HepG2 (cell line): Measurements from ENCODE around the gene LURAP1L. TPM values are rescaled to one million over a fixed set of nuclear protein-coding genes. Genes with fewer than 3 reads are reported as not detected.

Experiments
- ATAC-seq: fragments of 200-7000 bp; cut with Tn5 transposase; 3 replicates; pipeline ENCODE4 v1.9.1; 2020; ENCODE audit warnings: mild to moderate bottlenecking, moderate library complexity
- BruUV-seq: library from RNA; stranded (reverse); fragments of 400-500 nt; replicated peaks from 2 replicates; lab custom pipeline; 2021; lab: Mats Ljungman, UMichigan
- CTCF ChIA-PET: fragments of 300-600 bp; formaldehyde crosslinking; extraction: SDS; loops from one replicate; lab custom pipeline; 2021; ENCODE audit warnings: low total read pairs, inconsistent platforms, low intra/inter-chr PET ratio; lab: Yijun Ruan, JAX
- POLR2A ChIA-PET: fragments of 350-600 bp; sonication (Branson Sonifier 250); formaldehyde crosslinking; loops from one replicate; lab custom pipeline; 2020; ENCODE audit warnings: antibody characterized with exemption, inconsistent platforms; lab: Yijun Ruan, JAX
- DNase-seq: peaks from one replicate; pipeline ENCODE4 v3.0.0-alpha.2; 2015; ENCODE audit warnings: low spot score
- FAIRE-seq: peaks from 3 replicates; lab custom pipeline; 2011; peaks lifted over from hg19 to GRCh38; lab: Jason Lieb, UNC
- H2AFZ ChIP-seq: one replicate; pipeline ENCODE4 v1.6.1; 2011; ENCODE audit warnings: low read length, inconsistent platforms
- H3K27ac ChIP-seq: fragments of 300-600 bp; 3 replicates; pipeline ENCODE4 v1.8.0; 2011; ENCODE audit warnings: mixed run types, mild to moderate bottlenecking, mixed read lengths, low read length, inconsistent platforms; ENCODE audit not compliant: insufficient read depth; ENCODE audit errors: extremely low read length
- H3K27me3 ChIP-seq, 2 experiments: fragments of 200-600 bp in 1 of 2; 2 replicates in 1 of 2; 3 replicates in 1 of 2; pipeline versions ENCODE4 v1.6.0 to v1.8.0; 2011; ENCODE audit warnings: low read length in 2 of 2, mild to moderate bottlenecking in 2 of 2, moderate library complexity in 2 of 2, inconsistent platforms in 1 of 2; ENCODE audit not compliant: insufficient read depth in 2 of 2, control insufficient read depth in 1 of 2
- H3K36me3 ChIP-seq, 2 experiments: fragments of 200-600 bp in 1 of 2; replicated peaks in 1 of 2; 2 replicates in 1 of 2; 3 replicates in 1 of 2; pipeline versions ENCODE4 v1.5.1 to v1.8.0; 2011; ENCODE audit warnings: low read length in 2 of 2, inconsistent platforms in 1 of 2; ENCODE audit not compliant: insufficient read depth in 2 of 2, control insufficient read depth in 1 of 2
- H3K4me1 ChIP-seq: 2 replicates; pipeline ENCODE4 v1.5.1; 2012; ENCODE audit warnings: low read length, inconsistent platforms; ENCODE audit not compliant: insufficient read depth
- H3K4me2 ChIP-seq: 2 replicates; pipeline ENCODE4 v1.6.0; 2011; ENCODE audit warnings: low read depth, low read length, inconsistent platforms
- H3K4me3 ChIP-seq, 3 experiments: fragments of 200-600 bp in 1 of 3; sonication (generic), shearing (Covaris generic) in 1 of 3; replicated peaks in 1 of 3; 2 replicates each; pipeline ENCODE4 v1.5.1; 2011 to 2016; ENCODE audit warnings: low read length in 3 of 3, inconsistent platforms in 2 of 3, low read depth in 2 of 3, mild to moderate bottlenecking in 2 of 3, control low read depth in 1 of 3, mixed read lengths in 1 of 3; ENCODE audit not compliant: insufficient read depth in 1 of 3
- H3K79me2 ChIP-seq: one replicate; pipeline ENCODE4 v1.6.1; 2011; ENCODE audit warnings: low read length, inconsistent platforms; ENCODE audit not compliant: insufficient read depth
- H3K9ac ChIP-seq: 2 replicates; pipeline ENCODE4 v1.6.0; 2011; ENCODE audit warnings: mild to moderate bottlenecking, low read depth, low read length, inconsistent platforms; ENCODE audit not compliant: insufficient read depth
- H3K9me3 ChIP-seq: 2 replicates; pipeline ENCODE4 v1.5.1; 2012; ENCODE audit warnings: mild to moderate bottlenecking, low read length
- H4K20me1 ChIP-seq: 2 replicates; pipeline ENCODE4 v1.6.0; 2011; ENCODE audit warnings: inconsistent platforms, mild to moderate bottlenecking, low read length, moderate library complexity; ENCODE audit not compliant: insufficient read depth
- E2F5 ChIP-seq: sonication (generic); formaldehyde crosslinking; conservative IDR thresholded peaks from 2 replicates; pipeline ENCODE4 v1.4.0; 2020; ENCODE audit warnings: missing genetic modification reagents
- HDAC1 ChIP-seq: sonication (generic); formaldehyde crosslinking; IDR thresholded peaks from 2 replicates; pipeline ENCODE4 v1.5.1; 2020; ENCODE audit warnings: mild to moderate bottlenecking, missing genetic modification reagents
- KMT2B ChIP-seq: IDR thresholded peaks from 2 replicates; pipeline ENCODE4 v1.6.1; 2016; ENCODE audit warnings: missing genetic modification reagents, missing compliant biosample characterization
- LBX2 ChIP-seq: sonication (generic); formaldehyde crosslinking; IDR thresholded peaks from 2 replicates; pipeline ENCODE4 v1.5.0; 2020; ENCODE audit warnings: missing genetic modification reagents, mild to moderate bottlenecking, borderline replicate concordance
- NAIF1 ChIP-seq: sonication (generic); formaldehyde crosslinking; IDR thresholded peaks from 2 replicates; pipeline ENCODE4 v1.5.0; 2020; ENCODE audit warnings: mild to moderate bottlenecking, missing genetic modification reagents, borderline replicate concordance
- NFYB ChIP-seq: sonication (generic); formaldehyde crosslinking; IDR thresholded peaks from 2 replicates; pipeline ENCODE4 v1.4.0; 2020; ENCODE audit warnings: missing genetic modification reagents
- REXO4 ChIP-seq: sonication (generic); formaldehyde crosslinking; IDR thresholded peaks from 2 replicates; pipeline ENCODE4 v1.8.0; 2022; ENCODE audit warnings: missing genetic modification reagents, mild to moderate bottlenecking, borderline replicate concordance
- SPEN ChIP-seq: sonication (generic); formaldehyde crosslinking; IDR thresholded peaks from 2 replicates; pipeline ENCODE4 v1.5.1; 2020; ENCODE audit warnings: low read depth, mild to moderate bottlenecking, missing genetic modification reagents
- ZNF180 ChIP-seq: sonication (generic); formaldehyde crosslinking; IDR thresholded peaks from 2 replicates; pipeline ENCODE4 v1.4.0; 2020; ENCODE audit warnings: low read depth, missing genetic modification reagents, borderline replicate concordance
- ZNF354B ChIP-seq: sonication (generic); formaldehyde crosslinking; IDR thresholded peaks from 2 replicates; pipeline ENCODE4 v1.8.0; 2022; ENCODE audit warnings: mild to moderate bottlenecking, missing genetic modification reagents
- ZNF512B ChIP-seq: sonication (generic); formaldehyde crosslinking; IDR thresholded peaks from 2 replicates; pipeline ENCODE4 v1.5.1; 2020; ENCODE audit warnings: missing genetic modification reagents, mild to moderate bottlenecking, borderline replicate concordance
- ZNF562 ChIP-seq: sonication (generic); formaldehyde crosslinking; IDR thresholded peaks from 2 replicates; pipeline ENCODE4 v1.8.0; 2022; ENCODE audit warnings: missing genetic modification reagents, borderline replicate concordance
- ZSCAN22 ChIP-seq: sonication (generic); formaldehyde crosslinking; IDR thresholded peaks from 2 replicates; pipeline ENCODE4 v1.4.0; 2020; ENCODE audit warnings: mild to moderate bottlenecking, missing genetic modification reagents
- in situ Hi-C: cut with HindIII; loops from 2 replicates; pipeline ENCODE4 v1.10.0; 2017; ENCODE audit warnings: low pct_unique_long_range_greater_than_20kb; ENCODE audit not compliant: extremely low pct_ligation_motif_present
- intact Hi-C: fragments of 100-400 bp; cut with micrococcal nuclease; formaldehyde crosslinking; loops from one replicate; pipeline ENCODE4 v1.10.0; 2022; ENCODE audit not compliant: unreplicated experiment
- polyA plus RNA-seq, 8 experiments: library from polyadenylated mRNA; depleted of rRNA in 3 of 8; stranded (reverse) in 7 of 8; unstranded in 1 of 8; fragments of >200 nt; fragmentation: Illumina TruSeq in 4 of 8; extraction: Trizol in 4 of 8; gene quantifications; 2 replicates each; pipeline versions ENCODE4 v1.2.1 to v1.2.3, GENCODE V29; 2011 to 2016; ENCODE audit warnings: low read depth in 4 of 8, missing spikeins in 1 of 8, mixed read lengths in 1 of 8; ENCODE audit not compliant: insufficient read depth in 1 of 8
- total RNA-seq, 5 experiments: library from RNA; depleted of rRNA; stranded (reverse); fragments of >200 nt; fragmentation: Illumina TruSeq; extraction: Trizol; gene quantifications; 2 replicates each; pipeline ENCODE4 v1.2.3, GENCODE V29; 2016; ENCODE audit warnings: low read depth in 1 of 5

The LURAP1L gene
- total and polyA plus RNA-seq, 2 of the 13 experiments (the other 11 are each of a cell fraction or from before 2014, with no cell fraction given) = 6.7 to 16.6 TPM

GRCh38 chr9:12790001-12790400 is 15.2 kb downstream of the LURAP1L start:
- no peaks in the 10 kb centered on the region for H3K27me3 ChIP-seq
- no peaks in the 10 kb centered on the region for H3K36me3 ChIP-seq
- peaks cover 35% of the 10 kb centered on the region for H3K4me1 ChIP-seq
- in situ Hi-C loops = no loop called here
- no peak overlapping the region for H2AFZ ChIP-seq
- intact Hi-C loops = no loop called here
- no peaks in the 10 kb centered on the region for H4K20me1 ChIP-seq
- no peak for FAIRE-seq
- H3K79me2 ChIP-seq = peaks cover 33% of the 10 kb centered on the region
- H3K4me2 ChIP-seq = no peak overlapping the region
- H3K4me3 ChIP-seq = no peak overlapping the region
- no peak overlapping the region for H3K27ac ChIP-seq
- H3K9ac ChIP-seq = no peak overlapping the region
- ATAC-seq = no peak
- ChIA-PET CTCF (no interaction called here), POLR2A (no interaction called here)
- TF ChIP-seq SPEN = no peak
- no peak for TF ChIP-seq REXO4 (CRISPR knock-in tag)
- no peak for TF ChIP-seq NAIF1 (CRISPR knock-in tag)
- TF ChIP-seq HDAC1 (CRISPR knock-in tag) = no peak
- TF ChIP-seq ZNF562 = no peak
- TF ChIP-seq E2F5 (CRISPR knock-in tag) = no peak
- no peak for TF ChIP-seq LBX2
- TF ChIP-seq ZNF512B = no peak
- no peak for TF ChIP-seq NFYB (CRISPR knock-in tag)
- TF ChIP-seq KMT2B (CRISPR knock-in tag) = no peak
- no peak for TF ChIP-seq ZSCAN22 (CRISPR knock-in tag)
- TF ChIP-seq ZNF354B (CRISPR knock-in tag) = no peak
- TF ChIP-seq ZNF180 (CRISPR knock-in tag) = no peak
- H3K9me3 ChIP-seq = no peaks in the 10 kb centered on the region
- BruUV-seq = no TSS peak
- DNase-seq = no peak
